Endothelial cell (in vitro differentiated cells): ENCODE data around the gene RRP12. TPM values are rescaled to one million over a fixed set of nuclear protein-coding genes. Genes with fewer than 3 reads are reported as not detected.

Source experiments
- DNase-seq: peaks from one replicate; pipeline ENCODE4 v3.0.0; 2021; ENCODE audit warnings: low spot score
- H3K27ac Mint-ChIP-seq: one replicate; pipeline ENCODE4 v1.8.0; 2021; ENCODE audit warnings: mixed read lengths, inconsistent platforms; ENCODE audit not compliant: unreplicated experiment
- H3K27me3 Mint-ChIP-seq: one replicate; pipeline ENCODE4 v1.8.0; 2021; ENCODE audit warnings: mild to moderate bottlenecking, moderate library complexity, mixed read lengths, inconsistent platforms; ENCODE audit not compliant: unreplicated experiment
- H3K36me3 Mint-ChIP-seq: one replicate; pipeline ENCODE4 v1.8.0; 2021; ENCODE audit warnings: mild to moderate bottlenecking, low read depth, mixed read lengths, inconsistent platforms; ENCODE audit not compliant: unreplicated experiment
- H3K4me1 Mint-ChIP-seq: one replicate; pipeline ENCODE4 v1.8.0; 2021; ENCODE audit warnings: mild to moderate bottlenecking, mixed read lengths, inconsistent platforms; ENCODE audit not compliant: unreplicated experiment
- H3K4me3 Mint-ChIP-seq: one replicate; pipeline ENCODE4 v1.8.0; 2021; ENCODE audit warnings: mild to moderate bottlenecking, mixed read lengths, inconsistent platforms; ENCODE audit not compliant: unreplicated experiment
- H3K9me3 Mint-ChIP-seq: one replicate; pipeline ENCODE4 v1.8.0; 2021; ENCODE audit warnings: mixed read lengths, inconsistent platforms; ENCODE audit not compliant: unreplicated experiment
- total RNA-seq: library from RNA; stranded (reverse); fragmentation: NEBNext Ultra II Directional; extraction: Animal tissue kit (Norgen Biotek cat#: 25700); gene quantifications from one replicate; pipeline ENCODE4 v1.2.1, GENCODE V29; 2021; ENCODE audit not compliant: unreplicated experiment
- TF ChIP-seq, protein P1 (sequence below): fragments of 200-600 bp; sonication (generic); IDR thresholded peaks from one replicate; pipeline ENCODE4 v1.5.0; 2021; ENCODE audit warnings: antibody characterized with exemption; ENCODE audit not compliant: unreplicated experiment

Gene RRP12
- total RNA-seq, 1 donor from 2014 or later: 19.5 TPM

DNA sequence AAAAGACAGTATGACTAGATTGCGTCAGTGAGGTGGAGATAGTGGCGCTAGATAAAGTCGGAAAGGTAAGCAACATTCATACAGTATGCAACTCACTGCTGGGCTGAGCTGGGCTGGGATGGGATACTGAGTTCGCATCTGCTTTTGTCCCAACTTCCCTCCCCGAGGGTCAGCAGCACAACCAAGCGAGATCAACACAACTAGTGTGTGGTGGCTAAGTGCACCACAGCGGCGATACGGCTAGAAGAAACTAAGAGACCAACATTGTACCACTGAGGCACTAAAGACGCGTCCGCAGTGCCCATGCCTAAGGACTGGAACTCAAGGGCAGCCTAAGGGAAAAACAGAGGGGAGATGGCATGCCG, 44.2 kb upstream of the RRP12 start:
- Mint-ChIP-seq H3K27me3 (peaks cover 4% of the 10 kb centered on the region), H3K9me3 (no peaks in the 10 kb centered on the region), H3K4me3 (peak overlapping the region; percentile 98), H3K27ac (peak overlapping the region; percentile 57), H3K36me3 (peaks cover 6% of the 10 kb centered on the region), H3K4me1 (peaks cover 25% of the 10 kb centered on the region)
- no peak for DNase-seq
- TF ChIP-seq, protein P1, sequence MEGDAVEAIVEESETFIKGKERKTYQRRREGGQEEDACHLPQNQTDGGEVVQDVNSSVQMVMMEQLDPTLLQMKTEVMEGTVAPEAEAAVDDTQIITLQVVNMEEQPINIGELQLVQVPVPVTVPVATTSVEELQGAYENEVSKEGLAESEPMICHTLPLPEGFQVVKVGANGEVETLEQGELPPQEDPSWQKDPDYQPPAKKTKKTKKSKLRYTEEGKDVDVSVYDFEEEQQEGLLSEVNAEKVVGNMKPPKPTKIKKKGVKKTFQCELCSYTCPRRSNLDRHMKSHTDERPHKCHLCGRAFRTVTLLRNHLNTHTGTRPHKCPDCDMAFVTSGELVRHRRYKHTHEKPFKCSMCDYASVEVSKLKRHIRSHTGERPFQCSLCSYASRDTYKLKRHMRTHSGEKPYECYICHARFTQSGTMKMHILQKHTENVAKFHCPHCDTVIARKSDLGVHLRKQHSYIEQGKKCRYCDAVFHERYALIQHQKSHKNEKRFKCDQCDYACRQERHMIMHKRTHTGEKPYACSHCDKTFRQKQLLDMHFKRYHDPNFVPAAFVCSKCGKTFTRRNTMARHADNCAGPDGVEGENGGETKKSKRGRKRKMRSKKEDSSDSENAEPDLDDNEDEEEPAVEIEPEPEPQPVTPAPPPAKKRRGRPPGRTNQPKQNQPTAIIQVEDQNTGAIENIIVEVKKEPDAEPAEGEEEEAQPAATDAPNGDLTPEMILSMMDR: no peak

- H3K27ac Mint-ChIP-seq: no peak overlapping the region
- H3K9me3 Mint-ChIP-seq: no peaks in the 10 kb centered on the region
- H3K4me3 Mint-ChIP-seq: peak overlapping the region; percentile 0
- TF ChIP-seq, protein P1: no peak
- no peak for DNase-seq
- H3K27me3 Mint-ChIP-seq: peaks cover 2% of the 10 kb centered on the region
- peaks cover 6% of the 10 kb centered on the region for H3K36me3 Mint-ChIP-seq
- H3K4me1 Mint-ChIP-seq: peaks cover 23% of the 10 kb centered on the region
Measured at GRCh38 chr10:97444212-97444611, 43.1 kb upstream of the RRP12 start.

GRCh38 chr10:97442277-97442676, 41.1 kb upstream of the RRP12 start:
- H3K4me3 Mint-ChIP-seq: no peak overlapping the region
- peaks cover 17% of the 10 kb centered on the region for H3K4me1 Mint-ChIP-seq
- TF ChIP-seq, protein P1: no peak
- H3K36me3 Mint-ChIP-seq: peaks cover 10% of the 10 kb centered on the region
- DNase-seq: no peak
- no peak overlapping the region for H3K27ac Mint-ChIP-seq
- H3K9me3 Mint-ChIP-seq: no peaks in the 10 kb centered on the region
- H3K27me3 Mint-ChIP-seq: peaks cover 2% of the 10 kb centered on the region

- no peak overlapping the region for H3K4me3 Mint-ChIP-seq
- H3K27me3 Mint-ChIP-seq: no peaks in the 10 kb centered on the region
- no peaks in the 10 kb centered on the region for H3K4me1 Mint-ChIP-seq
- H3K27ac Mint-ChIP-seq: peak overlapping the region; percentile 0
- TF ChIP-seq, protein P1: no peak
- DNase-seq: no peak
- H3K9me3 Mint-ChIP-seq: no peaks in the 10 kb centered on the region
- peaks cover 29% of the 10 kb centered on the region for H3K36me3 Mint-ChIP-seq
Measured at GRCh38 chr10:97435211-97435610, 34.1 kb upstream of the RRP12 start.

DNA sequence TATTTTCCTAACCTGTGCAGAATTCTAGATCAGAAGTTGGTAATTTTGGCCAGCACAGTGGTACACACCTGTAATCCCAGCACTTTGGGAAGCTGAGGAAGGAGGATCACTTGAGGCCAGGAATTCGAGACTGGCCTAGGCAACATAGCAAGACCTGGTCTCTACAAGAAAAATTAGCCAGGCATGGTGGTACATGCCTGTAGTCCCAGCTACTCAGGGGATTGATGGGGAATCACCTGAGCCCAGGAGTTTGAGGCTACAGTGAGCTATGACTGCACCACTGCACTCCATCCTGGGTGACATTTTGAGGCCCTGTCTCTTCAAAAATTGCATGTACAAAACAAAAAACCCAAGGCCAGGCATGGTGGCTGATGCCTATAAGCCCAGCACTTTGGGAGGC, 33.4 kb upstream of the RRP12 start:
- Mint-ChIP-seq H3K9me3 (no peaks in the 10 kb centered on the region), H3K27me3 (no peaks in the 10 kb centered on the region), H3K27ac (no peak overlapping the region), H3K4me3 (no peak overlapping the region), H3K4me1 (no peaks in the 10 kb centered on the region), H3K36me3 (peaks cover 29% of the 10 kb centered on the region)
- TF ChIP-seq, protein P1: no peak
- DNase-seq: no peak
